Renal pelvis (tissue), 4 donors: ENCODE data around the gene CCR3. TPM values are rescaled to one million over a fixed set of nuclear protein-coding genes. Genes with fewer than 3 reads are reported as not detected.

Experiments
- DNase-seq: peaks from one replicate; pipeline ENCODE4 v3.0.0-alpha.2; 2013
- polyA plus RNA-seq, 3 donors: library from polyadenylated mRNA; unstranded; fragments of 120-200 nt; gene quantifications; one replicate each; pipeline ENCODE4 v1.2.1, GENCODE V29; 2013; ENCODE audit not compliant: insufficient read length in 3 of 3

Gene CCR3
- polyA plus RNA-seq, 3 donors = 0.07 to 0.13 TPM; not detected in 1

DNA sequence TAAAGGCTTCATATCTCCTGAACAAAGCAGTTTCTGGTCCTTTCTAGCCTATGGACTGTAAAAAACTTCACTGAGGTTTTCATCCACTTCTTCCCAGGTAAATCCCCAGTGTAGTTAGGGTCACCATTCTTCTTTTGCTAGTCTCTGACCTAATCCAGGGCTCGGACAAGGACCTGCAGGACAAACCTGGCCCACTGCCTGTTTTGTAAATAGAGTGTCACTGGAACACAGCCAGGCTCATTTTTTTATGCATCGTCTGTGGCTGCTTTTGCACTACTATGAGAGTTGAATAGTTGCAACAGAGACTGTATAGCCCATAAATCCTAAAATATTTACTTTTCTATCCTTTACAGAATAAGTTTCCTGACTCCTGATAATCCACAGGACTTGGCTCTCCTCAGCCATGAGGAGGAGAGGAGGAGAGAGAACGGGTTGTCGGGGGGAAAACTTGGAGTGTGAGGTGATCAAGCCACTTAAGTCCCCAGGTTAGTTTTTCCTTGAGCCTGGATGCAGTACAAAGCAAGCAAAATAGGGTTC lies 29.0 kb downstream of the CCR3 start:
- no peak for DNase-seq

DNA sequence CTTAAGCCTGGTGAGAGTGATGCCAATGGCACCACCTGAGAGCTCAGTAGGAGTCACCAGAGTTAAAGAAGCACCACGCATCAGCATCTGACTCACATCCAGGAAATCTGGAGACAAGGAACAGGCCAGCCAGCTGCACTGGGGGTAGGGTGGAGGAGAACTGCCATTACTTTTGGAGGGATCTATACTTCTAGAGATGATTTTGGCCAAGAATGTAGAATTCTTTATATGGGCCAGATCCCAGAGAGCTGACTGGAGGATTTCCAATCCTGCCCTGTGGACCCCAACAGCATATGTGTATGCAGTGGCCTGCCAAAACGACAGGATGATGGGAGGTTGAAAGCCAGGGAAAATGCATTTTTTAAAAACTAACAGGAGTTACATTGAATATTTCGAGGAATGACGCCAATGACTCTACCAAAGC lies 29.8 kb downstream of the CCR3 start:
- DNase-seq = no peak

DNA sequence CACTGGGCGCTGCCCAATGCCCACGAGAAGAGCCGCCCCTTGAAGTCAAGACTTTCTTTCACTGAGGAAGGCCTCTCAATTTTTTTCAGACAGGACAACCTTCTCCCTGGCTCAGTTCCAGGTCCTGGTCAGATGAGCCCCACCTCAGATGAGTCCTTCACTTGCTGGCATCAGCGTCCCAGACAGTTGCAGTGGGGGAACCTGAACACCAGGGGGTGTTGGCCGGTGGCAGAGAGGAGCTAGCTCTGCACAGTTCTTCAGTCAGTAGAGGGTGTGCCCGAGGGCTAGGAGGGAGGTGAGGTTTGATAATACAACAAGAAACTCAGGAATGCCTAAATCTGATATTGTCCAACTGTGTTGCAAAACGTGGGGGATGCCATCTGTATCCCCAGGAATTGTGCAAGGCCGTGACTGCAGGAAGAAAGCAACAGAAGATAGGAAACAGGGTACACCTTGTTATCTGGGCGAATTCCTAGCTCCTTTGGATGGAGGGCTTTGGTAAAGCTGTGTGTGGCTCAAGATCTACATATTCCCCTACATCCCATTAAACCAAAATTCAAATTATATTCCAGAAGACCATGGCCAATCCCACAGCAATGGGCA lies 34.3 kb downstream of the CCR3 start:
- no peak for DNase-seq

DNA sequence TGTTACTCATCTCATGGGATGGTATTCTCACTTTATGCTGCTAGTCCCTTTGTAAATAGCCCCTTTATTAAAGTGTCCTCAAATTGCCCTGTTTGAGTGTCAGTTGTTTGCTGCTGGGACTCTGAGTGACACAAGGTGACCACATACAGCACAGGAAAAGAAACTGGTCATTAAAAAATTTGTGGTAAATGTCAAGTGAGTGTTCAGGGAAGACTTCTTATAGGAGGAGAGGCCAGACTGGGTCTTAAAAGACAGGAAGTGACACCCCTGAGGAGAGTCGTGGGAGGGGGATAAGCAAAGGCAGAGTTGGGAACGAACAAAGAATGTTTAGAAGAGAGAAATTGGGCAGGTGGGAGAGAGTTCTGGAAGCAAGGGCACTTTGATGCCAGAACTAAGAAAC lies 35.2 kb downstream of the CCR3 start:
- no peak for DNase-seq

GRCh38 chr3:46278816-46279672 lies 36.8 kb downstream of the CCR3 start:
- DNase-seq = no peak

- DNase-seq = no peak
Observed at GRCh38 chr3:46280105-46280797, 38.0 kb downstream of the CCR3 start.

DNA sequence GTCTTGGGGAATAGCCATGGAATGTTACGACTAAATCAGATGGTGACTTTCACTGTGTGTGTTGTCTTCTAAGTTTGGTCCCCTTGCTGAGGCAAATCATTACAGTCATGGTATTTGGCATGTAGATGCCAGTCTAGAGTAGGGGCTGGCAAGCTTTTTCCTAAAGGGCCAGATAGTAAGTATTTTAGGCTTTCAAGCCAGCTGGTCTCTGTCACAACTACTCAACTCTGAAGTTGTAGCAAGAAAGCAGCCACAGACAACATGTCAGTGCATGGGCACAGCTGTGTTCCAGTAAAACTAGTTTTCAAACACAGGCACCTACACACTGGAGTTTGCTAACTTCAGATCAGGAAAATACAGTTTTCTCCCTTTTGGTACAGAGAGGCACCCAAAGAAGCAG lies 39.3 kb downstream of the CCR3 start:
- DNase-seq = no peak

- no peak for DNase-seq
Observed at GRCh38 chr3:46282041-46282440, 39.8 kb downstream of the CCR3 start.

- DNase-seq = no peak
Observed at GRCh38 chr3:46282696-46283095, 40.4 kb downstream of the CCR3 start.

- no peak for DNase-seq
Observed at GRCh38 chr3:46283881-46284450, 41.7 kb downstream of the CCR3 start.

GRCh38 chr3:46284981-46285683 lies 42.9 kb downstream of the CCR3 start:
- no peak for DNase-seq

DNA sequence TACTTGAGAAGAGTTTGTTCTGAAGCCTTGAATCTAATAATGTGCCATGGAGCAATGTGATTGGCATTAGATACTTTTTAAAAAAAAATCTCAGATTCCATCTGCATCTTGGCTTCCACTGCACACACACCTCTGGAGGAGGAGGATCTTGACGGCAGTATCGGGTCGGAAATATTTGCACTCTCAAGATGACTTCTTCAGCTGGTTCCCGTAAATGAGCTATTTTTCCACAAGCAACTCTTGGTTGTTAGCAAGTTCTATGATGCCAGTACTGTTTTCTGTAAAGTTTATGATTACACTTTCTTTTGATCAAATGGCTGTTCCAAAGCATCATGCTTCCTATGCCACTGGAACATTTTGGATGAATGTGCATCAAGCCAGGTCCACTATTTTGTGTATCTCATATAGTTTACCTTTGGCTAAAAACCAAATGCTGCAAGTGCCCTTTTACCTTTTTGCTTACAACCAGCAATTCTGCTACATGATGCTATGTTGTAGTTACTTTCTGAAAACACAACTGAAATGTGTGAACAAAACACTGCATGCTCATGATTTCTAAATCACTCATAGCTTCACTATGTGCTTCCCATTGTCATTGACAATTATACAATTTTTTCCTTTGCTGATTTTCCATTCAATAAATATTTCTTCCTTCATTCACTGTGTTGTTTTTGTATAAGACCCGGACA lies 43.8 kb downstream of the CCR3 start:
- no peak for DNase-seq

DNA sequence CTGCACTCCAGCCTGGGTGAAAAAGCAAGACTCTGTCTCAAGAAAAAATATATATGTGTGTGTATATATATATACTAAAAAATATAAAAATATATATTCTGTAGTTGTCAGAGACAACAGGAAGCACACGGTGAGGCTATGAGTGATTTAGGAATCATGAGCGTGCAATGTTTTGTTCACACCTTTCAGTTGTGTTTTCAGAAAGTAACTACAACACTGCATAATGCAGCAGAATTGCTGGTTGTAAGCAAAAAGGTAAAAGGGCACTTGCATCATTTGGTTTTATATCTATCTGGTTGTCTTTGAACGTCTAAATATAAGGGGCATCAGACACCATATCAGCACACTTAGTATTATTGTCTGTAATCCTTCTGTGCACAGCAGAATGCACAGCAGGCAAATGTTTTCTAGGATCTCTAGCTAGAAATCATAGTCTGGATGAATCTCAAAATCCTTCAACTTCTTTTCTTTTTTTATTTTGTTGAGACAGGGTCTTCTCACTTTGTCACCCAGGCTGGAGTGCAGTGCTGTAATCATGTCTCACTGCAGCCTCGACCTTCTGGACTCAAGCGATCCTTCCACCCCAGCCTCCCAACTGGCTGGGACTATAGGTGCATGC lies 44.8 kb downstream of the CCR3 start:
- no peak for DNase-seq

DNA sequence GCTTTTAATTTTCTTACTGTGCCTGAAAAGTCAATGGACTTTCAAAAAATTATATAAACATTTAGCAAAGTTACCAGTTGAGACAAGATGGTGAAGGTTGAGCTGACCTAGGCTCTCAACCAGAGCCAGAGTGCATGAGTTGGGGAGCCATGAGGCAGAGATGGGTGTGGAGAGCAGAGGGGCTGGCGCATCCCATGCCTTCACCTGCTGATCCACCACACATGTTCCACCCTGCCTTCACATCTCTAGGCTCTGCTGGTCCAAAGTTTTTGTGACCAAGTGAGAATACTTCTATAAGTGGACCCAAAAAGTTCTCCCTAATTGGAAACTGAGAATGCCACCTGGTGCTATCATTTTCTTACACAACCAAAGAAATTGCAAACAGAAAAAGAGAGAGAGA lies 47.3 kb downstream of the CCR3 start:
- DNase-seq = no peak

DNA sequence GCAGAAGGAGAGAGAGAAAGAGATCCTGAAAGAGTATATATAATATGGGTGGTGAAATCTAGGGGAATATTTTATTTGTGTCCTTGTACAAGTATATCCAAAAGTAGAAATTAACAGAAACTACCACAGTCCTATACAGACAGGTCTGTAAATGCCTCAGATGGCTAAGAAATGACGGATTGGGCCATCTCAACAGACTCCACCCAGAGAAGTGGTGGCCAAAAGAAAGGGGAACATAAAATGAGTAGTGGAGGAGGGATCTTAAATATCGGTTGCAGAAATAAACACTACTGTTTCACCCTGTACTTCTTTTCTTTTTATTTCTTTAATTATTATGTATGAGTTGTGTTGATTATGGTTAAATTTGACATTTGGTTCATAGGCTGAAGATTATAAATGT lies 47.7 kb downstream of the CCR3 start:
- no peak for DNase-seq

- no peak for DNase-seq
Observed at GRCh38 chr3:46291046-46291445, 48.8 kb downstream of the CCR3 start.

- DNase-seq = no peak
Observed at GRCh38 chr3:46293035-46293724, 50.9 kb downstream of the CCR3 start.

DNA sequence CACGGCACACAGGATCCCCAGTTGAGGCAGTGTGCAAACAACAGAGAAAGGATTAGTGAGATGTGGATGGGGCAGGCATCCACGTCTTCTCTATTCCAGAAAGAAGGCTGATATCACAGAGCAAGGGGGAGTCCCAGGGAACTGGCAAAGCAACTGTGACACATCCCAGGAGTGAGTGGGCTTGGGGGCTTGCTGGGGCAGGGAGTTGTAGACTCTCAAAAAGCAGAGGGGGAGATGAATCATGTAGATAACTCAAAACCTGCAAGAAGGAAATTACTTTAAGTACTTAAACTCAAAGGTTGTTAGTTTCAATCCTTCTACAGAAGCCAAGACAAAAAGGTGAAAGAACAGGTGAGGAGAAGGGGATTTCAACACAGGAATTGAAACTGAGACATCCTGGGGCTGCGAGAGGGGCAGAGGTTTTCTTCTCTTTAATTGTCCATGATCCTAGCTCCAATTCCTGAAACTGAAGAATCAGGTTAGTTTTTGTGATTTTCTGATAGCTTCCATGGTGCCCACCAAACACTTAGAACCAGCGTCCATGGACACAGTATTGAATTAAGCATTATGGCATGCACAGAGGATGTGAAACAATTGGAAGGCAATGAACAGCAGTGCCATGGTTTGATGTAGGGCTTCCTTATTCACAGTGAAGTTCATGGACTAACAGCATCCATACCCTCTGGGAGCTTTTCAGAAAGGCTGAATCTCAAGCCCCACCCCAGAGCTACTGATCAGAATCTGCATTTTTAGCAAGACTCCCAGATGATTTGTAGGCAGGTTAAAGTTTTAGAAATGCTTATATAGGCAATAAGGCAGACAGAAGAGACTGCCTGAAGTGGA lies 52.0 kb downstream of the CCR3 start:
- DNase-seq = no peak

GRCh38 chr3:46296826-46297225 lies 54.6 kb downstream of the CCR3 start:
- DNase-seq = no peak
